Keratinocyte (primary cell): ENCODE measurements around the gene MIER2. TPM values are rescaled to one million over a fixed set of nuclear protein-coding genes. Genes with fewer than 3 reads are reported as not detected.
"Not testable (repeated sequence)": the region's sequence is repeated elsewhere in the genome, so short reads cannot be mapped to it uniquely, and the experiment has no call there.

Experiments used
- DNase-seq: peaks from one replicate; pipeline ENCODE4 v3.0.0-alpha.2; 2011; ENCODE audit warnings: low read depth, missing footprints, low spot score
- FAIRE-seq: peaks from 2 replicates; lab custom pipeline; 2011; peaks lifted over from hg19 to GRCh38; lab: Jason Lieb, UNC
- H2AFZ ChIP-seq: 2 replicates; pipeline ENCODE4 v1.6.0; 2012; ENCODE audit warnings: low read length, control low read depth, inconsistent platforms; ENCODE audit not compliant: control insufficient read depth
- H3K27ac ChIP-seq: 2 replicates; pipeline ENCODE4 v1.5.1; 2011; ENCODE audit warnings: low read length; ENCODE audit not compliant: control insufficient read depth, insufficient read depth
- H3K27me3 ChIP-seq: 3 replicates; pipeline ENCODE4 v1.6.0; 2011; ENCODE audit warnings: low read length; ENCODE audit not compliant: control insufficient read depth, insufficient read depth; ENCODE audit errors: extremely low read depth
- H3K36me3 ChIP-seq, 2 experiments: 2 replicates in 1 of 2; 3 replicates in 1 of 2; pipeline ENCODE4 v1.5.1; 2011; ENCODE audit warnings: low read length in 2 of 2, mild to moderate bottlenecking in 1 of 2; ENCODE audit not compliant: control insufficient read depth in 2 of 2, insufficient read depth in 2 of 2; ENCODE audit errors: extremely low read depth in 1 of 2
- H3K4me1 ChIP-seq: 3 replicates; pipeline ENCODE4 v1.5.1; 2011; ENCODE audit warnings: low read length; ENCODE audit not compliant: control insufficient read depth, insufficient read depth; ENCODE audit errors: extremely low read depth
- H3K4me2 ChIP-seq: 3 replicates; pipeline ENCODE4 v1.6.0; 2011; ENCODE audit warnings: low read depth, low read length; ENCODE audit not compliant: control insufficient read depth, insufficient read depth; ENCODE audit errors: extremely low read depth
- H3K4me3 ChIP-seq, 3 experiments: fragments of 200-600 bp in 1 of 3; sonication (generic) in 1 of 3; 2 replicates in 2 of 3; 3 replicates in 1 of 3; pipeline ENCODE4 v1.5.1; 2011 to 2016; ENCODE audit warnings: low read length in 3 of 3, mild to moderate bottlenecking in 3 of 3, control low read depth in 2 of 3, inconsistent platforms in 1 of 3, low read depth in 1 of 3, mixed read lengths in 1 of 3, mixed run types in 1 of 3, moderate library complexity in 1 of 3; ENCODE audit not compliant: control insufficient read depth in 2 of 3, insufficient read depth in 2 of 3; ENCODE audit errors: extremely low read depth in 1 of 3
- H3K79me2 ChIP-seq: 2 replicates; pipeline ENCODE4 v1.6.0; 2012; ENCODE audit warnings: low read length; ENCODE audit not compliant: control insufficient read depth, insufficient read depth
- H3K9ac ChIP-seq: 3 replicates; pipeline ENCODE4 v1.6.0; 2011; ENCODE audit warnings: low read length; ENCODE audit not compliant: control insufficient read depth, insufficient read depth; ENCODE audit errors: extremely low read depth
- H3K9me1 ChIP-seq: 3 replicates; pipeline ENCODE4 v1.6.0; 2011; ENCODE audit warnings: low read length; ENCODE audit not compliant: control insufficient read depth, insufficient read depth; ENCODE audit errors: extremely low read depth
- H3K9me3 ChIP-seq: 2 replicates; pipeline ENCODE4 v1.5.1; 2012; ENCODE audit warnings: low read depth, low read length; ENCODE audit not compliant: control insufficient read depth
- H4K20me1 ChIP-seq: 3 replicates; pipeline ENCODE4 v1.6.0; 2011; ENCODE audit warnings: low read length; ENCODE audit not compliant: control insufficient read depth, insufficient read depth; ENCODE audit errors: extremely low read depth
- CTCF ChIP-seq, 3 experiments: IDR thresholded peaks in 1 of 3; conservative IDR thresholded peaks in 1 of 3; optimal IDR thresholded peaks in 1 of 3; 2 replicates in 2 of 3; 3 replicates in 1 of 3; pipeline versions ENCODE3 to v1.5.1; 2011; ENCODE audit warnings: low read length in 3 of 3, mild to moderate bottlenecking in 3 of 3, moderate library complexity in 2 of 3, control low read depth in 1 of 3, inconsistent platforms in 1 of 3; ENCODE audit not compliant: insufficient read depth in 2 of 3; ENCODE audit errors: extremely low read depth in 1 of 3
- EZH2 ChIP-seq: IDR thresholded peaks from one replicate; pipeline ENCODE4 v1.6.1; 2012; ENCODE audit warnings: inconsistent platforms, mild to moderate bottlenecking, low read length, moderate library complexity
- dilution Hi-C: fragments of 300-500 bp; cut with MboI; formaldehyde crosslinking; loops from one replicate; pipeline ENCODE4 v1.7.0; 2020; ENCODE audit warnings: low sequenced_read_pairs; ENCODE audit not compliant: extremely low pct_ligation_motif_present
- polyA plus RNA-seq, 5 experiments: library from polyadenylated mRNA; depleted of rRNA in 3 of 5; stranded (reverse) in 3 of 5; stranded (forward) in 1 of 5; unstranded in 1 of 5; fragments of >200 nt; gene quantifications; 1 replicate in 1 of 5; 2 replicates in 3 of 5; 3 replicates in 1 of 5; pipeline versions ENCODE4 v1.2.1 to v1.2.3, GENCODE V29; 2011 to 2012; ENCODE audit warnings: missing spikeins in 2 of 5, low read depth in 1 of 5, low replicate concordance in 1 of 5

MIER2 gene
- polyA plus RNA-seq, 1 donor (not counting 4 experiments of a cell fraction or from before 2014, with no cell fraction given), result 16.3 TPM

GRCh38 chr19:383040-383439 lies 38.4 kb upstream of the MIER2 start:
- no peak overlapping the region for H3K4me3 ChIP-seq
- TF ChIP-seq CTCF (optimal IDR thresholded peaks at IDR 0.05 in 1 of 3, IDR thresholded peaks at IDR 0.05 in 1 of 3, conservative IDR thresholded peaks at IDR 0.05 in 1 of 3; ENCODE audit: extremely low read depth in 1 of 3, insufficient read depth in 2 of 3, low read length in 3 of 3) (no peak), EZH2 (no peak)
- DNase-seq, result no peak
- H3K9me1 ChIP-seq, result no peaks in the 10 kb centered on the region
- peak overlapping the region; percentile 63 for H2AFZ ChIP-seq
- no peaks in the 10 kb centered on the region for H3K36me3 ChIP-seq
- H3K79me2 ChIP-seq, result no peaks in the 10 kb centered on the region
- dilution Hi-C loops, result no loop called here
- H3K9me3 ChIP-seq, result peaks cover 2% of the 10 kb centered on the region
- peak overlapping the region; percentile 81 for H3K27ac ChIP-seq
- H3K4me2 ChIP-seq, result peak overlapping the region; percentile 34
- no peak overlapping the region for H3K9ac ChIP-seq
- H3K4me1 ChIP-seq, result peaks cover 15% of the 10 kb centered on the region
- no peaks in the 10 kb centered on the region for H3K27me3 ChIP-seq
- no peak for FAIRE-seq
- H4K20me1 ChIP-seq, result no peaks in the 10 kb centered on the region

- Histone ChIP-seq H2AFZ (peak overlapping the region; percentile 63), H3K27ac (peak overlapping the region; percentile 81), H3K4me2 (peak overlapping the region; percentile 34), H3K4me1 (peaks cover 15% of the 10 kb centered on the region)
- FAIRE-seq (peak; percentile 79), DNase-seq (peak; percentile 60)
- H3K36me3 ChIP-seq, H3K9me1 ChIP-seq, H4K20me1 ChIP-seq, H3K9me3 ChIP-seq, H3K9ac ChIP-seq, dilution Hi-C loops, H3K4me3 ChIP-seq, H3K79me2 ChIP-seq, H3K27me3 ChIP-seq: not testable (repeated sequence)
Observed at GRCh38 chr19:382578-382977, 38.0 kb upstream of the MIER2 start.

GRCh38 chr19:381901-382300 lies 37.3 kb upstream of the MIER2 start:
- H3K9me3 ChIP-seq, H3K36me3 ChIP-seq, H3K79me2 ChIP-seq, H2AFZ ChIP-seq, dilution Hi-C loops, H3K9ac ChIP-seq, FAIRE-seq, H3K27me3 ChIP-seq, H3K4me2 ChIP-seq, H3K9me1 ChIP-seq, H4K20me1 ChIP-seq, H3K4me3 ChIP-seq, H3K27ac ChIP-seq, DNase-seq: not testable (repeated sequence)
- peaks cover 13% of the 10 kb centered on the region for H3K4me1 ChIP-seq

- H3K9me1 ChIP-seq, H2AFZ ChIP-seq, H3K9me3 ChIP-seq, H3K4me3 ChIP-seq, H3K79me2 ChIP-seq, dilution Hi-C loops, H4K20me1 ChIP-seq, H3K27ac ChIP-seq, DNase-seq, H3K36me3 ChIP-seq, H3K4me2 ChIP-seq, H3K9ac ChIP-seq, H3K27me3 ChIP-seq, FAIRE-seq, H3K4me1 ChIP-seq: not testable (repeated sequence)
Observed at GRCh38 chr19:380618-381219, 36.1 kb upstream of the MIER2 start.
